A549 treated with Hydrocortisone at 1 μM for 4 hours (cell line): Measurements from ENCODE around the gene PPIE. TPM values are rescaled to one million over a fixed set of nuclear protein-coding genes. Genes with fewer than 3 reads are reported as not detected.

Experiments
- total RNA-seq: library from RNA; stranded (reverse); fragments of 200-300 nt; extraction: Qiagen RNA extraction; gene quantifications from 5 replicates; pipeline ENCODE4 v1.2.3, GENCODE V29; 2022

PPIE gene
- 38.2 to 43.5 TPM (median 39.8 TPM) in 5 replicates for total RNA-seq

DNA sequence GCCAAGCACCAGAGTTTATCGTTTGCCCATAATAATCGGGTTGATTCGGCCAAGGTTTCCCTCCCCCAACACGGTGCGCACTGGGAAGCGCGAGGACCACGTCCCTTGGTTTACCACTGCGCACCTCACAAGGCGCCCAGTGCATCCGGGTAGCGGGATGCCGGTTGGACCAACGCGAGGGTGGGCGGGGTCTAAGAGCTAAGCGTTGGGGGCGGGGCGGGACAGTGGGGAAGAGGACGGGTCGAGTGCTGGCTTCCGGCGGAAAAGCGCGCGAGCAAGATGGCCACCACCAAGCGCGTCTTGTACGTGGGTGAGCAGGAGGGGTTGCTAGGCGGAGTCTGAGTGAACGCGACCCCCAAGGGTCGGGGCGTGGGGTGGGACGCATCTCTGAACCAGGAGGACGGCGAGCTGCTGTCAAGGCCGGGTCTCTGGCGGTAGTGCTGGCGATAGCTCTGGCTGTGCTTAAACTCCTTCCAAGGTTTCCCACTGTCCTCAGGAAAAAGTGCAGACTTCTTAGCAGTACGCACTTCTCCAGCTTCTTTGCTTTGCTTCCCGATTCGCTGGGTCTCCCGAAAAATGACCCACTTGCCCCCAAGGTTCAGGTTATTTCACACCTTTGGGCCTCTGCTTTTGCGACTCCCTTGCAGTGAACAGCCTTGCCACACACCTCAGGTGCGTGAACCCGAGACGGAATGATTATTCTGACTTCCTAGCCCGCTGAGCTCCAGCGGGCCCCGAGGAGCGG, at the start of gene PPIE:
Gene PPIE (plus strand): TSS at position 261 of the 745 bp plus-strand sequence. CDS start 19 bp downstream, at position 280.

GRCh38 chr1:39691383-39692151, 47.1 kb upstream of the PPIE start, which contains the start of gene HPCAL4:
Gene HPCAL4 (minus strand): TSS chr1:39691433. CDS start chr1:39684603, 6,830 bp downstream.

DNA sequence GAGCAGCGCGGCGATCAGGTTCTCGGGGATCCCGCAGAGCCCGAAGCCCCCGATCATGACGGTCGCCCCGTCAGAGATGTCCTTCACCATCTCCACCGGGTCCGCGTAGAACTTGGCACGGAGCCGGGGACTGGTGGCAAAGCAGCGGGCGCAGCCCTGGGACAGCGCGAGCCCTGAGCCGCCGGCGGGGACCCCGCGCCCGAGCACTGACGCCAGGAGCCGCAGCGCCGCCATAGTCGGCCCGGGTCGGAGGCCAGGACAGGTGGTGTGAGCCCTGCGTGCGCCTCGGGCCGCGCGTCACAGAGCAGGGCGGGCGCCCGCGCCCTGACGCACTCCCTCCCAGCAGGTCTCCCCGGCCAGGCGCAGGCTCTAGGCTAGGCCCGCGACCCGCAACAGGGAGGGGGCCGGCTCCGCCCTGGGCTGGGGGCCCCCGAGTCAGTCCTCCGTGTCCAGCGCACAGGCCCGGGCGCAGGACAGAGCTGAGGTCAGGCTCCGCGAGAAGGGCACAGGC, 32.4 kb downstream of the PPIE start, which contains the start of gene OXCT2:
Gene OXCT2 (minus strand): TSS at position 327 of the 511 bp plus-strand sequence. CDS start 93 bp downstream, at position 234.

GRCh38 chr1:39788758-39789570, 50.3 kb downstream of the PPIE start, which contains the start of gene BMP8B:
Gene BMP8B (minus strand): TSS chr1:39788865. CDS start chr1:39788485, 380 bp downstream.

Other genes with a start within 250 kb of the PPIE start
- gene BMP8A, start 247.2 kb upstream of the PPIE start, total RNA-seq = 0.15 to 0.25 TPM (median 0.18 TPM) in 4 of 5 replicates, not detected in the other
- gene PABPC4, start 162.1 kb upstream of the PPIE start, total RNA-seq = 120 to 160 TPM (median 124 TPM) in 5 replicates
- gene HEYL, start 99.2 kb upstream of the PPIE start, total RNA-seq = 2.9 to 3.6 TPM (median 3.4 TPM) in 5 replicates
- gene NT5C1A, start 66.8 kb upstream of the PPIE start, total RNA-seq = not detected in 5 replicates
- gene HPCAL4, start 47.4 kb upstream of the PPIE start, total RNA-seq = 0.14 to 0.39 TPM (median 0.22 TPM) in 5 replicates
- 0.35 to 0.67 TPM (median 0.43 TPM) in 5 replicates for gene OXCT2, start 32.5 kb downstream of the PPIE start, total RNA-seq
- 3.8 to 5.5 TPM (median 5.0 TPM) in 5 replicates for gene BMP8B, start 50.0 kb downstream of the PPIE start, total RNA-seq
- 13.2 to 19.5 TPM (median 15.0 TPM) in 5 replicates for gene TRIT1, start 144.6 kb downstream of the PPIE start, total RNA-seq
- 1.1 to 1.6 TPM (median 1.4 TPM) in 5 replicates for gene MYCL, start 163.0 kb downstream of the PPIE start, total RNA-seq
- gene MFSD2A, start 216.3 kb downstream of the PPIE start, total RNA-seq = 7.0 to 7.7 TPM (median 7.6 TPM) in 5 replicates